Activated CD8-positive, alpha-beta T cell treated with anti-CD3 and anti-CD28 coated beads for 36 hours (primary cell): ENCODE results near the gene CASP7. TPM values are rescaled to one million over a fixed set of nuclear protein-coding genes. Genes with fewer than 3 reads are reported as not detected.

ENCODE experiments used
- ATAC-seq: fragments of 200-7000 bp; cut with Tn5 transposase; one replicate; pipeline ENCODE4 v1.10.0; 2021; ENCODE audit warnings: mild to moderate bottlenecking, moderate library complexity
- CTCF ChIA-PET: fragments of 350-600 bp; sonication (Branson Sonifier 250); formaldehyde crosslinking; loops from one replicate; lab custom pipeline; 2021; ENCODE audit warnings: antibody characterized with exemption; lab: Charles Lee
- POLR2A ChIA-PET: fragments of 350-600 bp; sonication (Branson Sonifier 250); formaldehyde crosslinking; loops from one replicate; lab custom pipeline; 2021; ENCODE audit warnings: antibody characterized with exemption; lab: Charles Lee
- DNase-seq: peaks from one replicate; pipeline ENCODE4 v3.0.0-alpha.2; 2020
- H3K27ac Mint-ChIP-seq: one replicate; pipeline ENCODE4 v1.8.0; 2021; ENCODE audit warnings: mild to moderate bottlenecking, mixed read lengths
- H3K27me3 Mint-ChIP-seq: one replicate; pipeline ENCODE4 v1.8.0; 2021; ENCODE audit warnings: mixed read lengths
- H3K36me3 Mint-ChIP-seq: one replicate; pipeline ENCODE4 v1.8.0; 2021; ENCODE audit warnings: low read depth, mixed read lengths
- H3K4me1 Mint-ChIP-seq: one replicate; pipeline ENCODE4 v1.8.0; 2021; ENCODE audit warnings: low read depth, mixed read lengths
- H3K4me3 Mint-ChIP-seq: one replicate; pipeline ENCODE4 v1.8.0; 2021; ENCODE audit warnings: mild to moderate bottlenecking, moderate library complexity, mixed read lengths
- H3K9me3 Mint-ChIP-seq: one replicate; pipeline ENCODE4 v1.8.0; 2021; ENCODE audit warnings: mixed read lengths
- intact Hi-C: fragments of 100-400 bp; cut with micrococcal nuclease; formaldehyde crosslinking; loops from one replicate; pipeline ENCODE4 v1.10.0; 2022
- total RNA-seq, 2 experiments: library from RNA; stranded (reverse); gene quantifications; one replicate each; pipeline ENCODE4 v1.2.3, GENCODE V29; 2021
- TF ChIP-seq, protein P1 (sequence below): fragments of 200-600 bp; IDR thresholded peaks from one replicate; pipeline ENCODE4 v1.8.0; 2022; ENCODE audit warnings: antibody characterized with exemption, mild to moderate bottlenecking

Gene CASP7
- total RNA-seq, 2 experiments from 2014 or later: 23.7 to 24.2 TPM

- no peak overlapping the region for H3K27ac Mint-ChIP-seq
- ChIA-PET POLR2A (interaction anchor here (0.6 kb wide), 1 partner anchor 18 kb away, joined by 3 read pairs; no protein-coding TSS in a partner anchor), CTCF (interaction anchor here (1.4 kb wide), 1 partner anchor 11 kb away, joined by 3 read pairs; no protein-coding TSS in a partner anchor)
- no peaks in the 10 kb centered on the region for H3K9me3 Mint-ChIP-seq
- DNase-seq (no peak), ATAC-seq (no peak)
- no peaks in the 10 kb centered on the region for H3K4me1 Mint-ChIP-seq
- TF ChIP-seq, protein P1, sequence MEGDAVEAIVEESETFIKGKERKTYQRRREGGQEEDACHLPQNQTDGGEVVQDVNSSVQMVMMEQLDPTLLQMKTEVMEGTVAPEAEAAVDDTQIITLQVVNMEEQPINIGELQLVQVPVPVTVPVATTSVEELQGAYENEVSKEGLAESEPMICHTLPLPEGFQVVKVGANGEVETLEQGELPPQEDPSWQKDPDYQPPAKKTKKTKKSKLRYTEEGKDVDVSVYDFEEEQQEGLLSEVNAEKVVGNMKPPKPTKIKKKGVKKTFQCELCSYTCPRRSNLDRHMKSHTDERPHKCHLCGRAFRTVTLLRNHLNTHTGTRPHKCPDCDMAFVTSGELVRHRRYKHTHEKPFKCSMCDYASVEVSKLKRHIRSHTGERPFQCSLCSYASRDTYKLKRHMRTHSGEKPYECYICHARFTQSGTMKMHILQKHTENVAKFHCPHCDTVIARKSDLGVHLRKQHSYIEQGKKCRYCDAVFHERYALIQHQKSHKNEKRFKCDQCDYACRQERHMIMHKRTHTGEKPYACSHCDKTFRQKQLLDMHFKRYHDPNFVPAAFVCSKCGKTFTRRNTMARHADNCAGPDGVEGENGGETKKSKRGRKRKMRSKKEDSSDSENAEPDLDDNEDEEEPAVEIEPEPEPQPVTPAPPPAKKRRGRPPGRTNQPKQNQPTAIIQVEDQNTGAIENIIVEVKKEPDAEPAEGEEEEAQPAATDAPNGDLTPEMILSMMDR: no peak
- peaks cover 28% of the 10 kb centered on the region for H3K27me3 Mint-ChIP-seq
- no peak overlapping the region for H3K4me3 Mint-ChIP-seq
- intact Hi-C loops: no loop called here
- H3K36me3 Mint-ChIP-seq: no peaks in the 10 kb centered on the region
Observed at GRCh38 chr10:113656896-113657295, 22.8 kb upstream of the CASP7 start.

- H3K4me1 Mint-ChIP-seq: no peaks in the 10 kb centered on the region
- peaks cover 27% of the 10 kb centered on the region for H3K27me3 Mint-ChIP-seq
Observed at GRCh38 chr10:113657544-113657943, 22.2 kb upstream of the CASP7 start.

GRCh38 chr10:113661332-113661731, 18.4 kb upstream of the CASP7 start:
- ATAC-seq: no peak
- DNase-seq: no peak
- POLR2A ChIA-PET: interaction anchor here (0.8 kb wide), 1 partner anchor 20 kb away, joined by 3 read pairs; no protein-coding TSS in a partner anchor
- no peaks in the 10 kb centered on the region for H3K36me3 Mint-ChIP-seq
- H3K9me3 Mint-ChIP-seq: no peaks in the 10 kb centered on the region
- intact Hi-C loops: no loop called here
- H3K4me3 Mint-ChIP-seq: no peak overlapping the region
- CTCF ChIA-PET: no interaction called here
- peaks cover 19% of the 10 kb centered on the region for H3K27me3 Mint-ChIP-seq
- TF ChIP-seq, protein P1: no peak
- H3K4me1 Mint-ChIP-seq: peaks cover 4% of the 10 kb centered on the region
- H3K27ac Mint-ChIP-seq: no peak overlapping the region

More at GRCh38 chr10:113657544-113657943, 22.2 kb upstream of the CASP7 start:
- TF ChIP-seq, protein P1: no peak
- ATAC-seq: no peak
- no peaks in the 10 kb centered on the region for H3K36me3 Mint-ChIP-seq
- DNase-seq: no peak
- H3K9me3 Mint-ChIP-seq: no peaks in the 10 kb centered on the region
- POLR2A ChIA-PET: no interaction called here
- no peak overlapping the region for H3K4me3 Mint-ChIP-seq
- intact Hi-C loops: no loop called here
- CTCF ChIA-PET: interaction anchor here (1.4 kb wide), 1 partner anchor 11 kb away, joined by 3 read pairs; no protein-coding TSS in a partner anchor
- no peak overlapping the region for H3K27ac Mint-ChIP-seq

GRCh38 chr10:113663142-113663541, 16.6 kb upstream of the CASP7 start:
- Mint-ChIP-seq H3K4me1 (peaks cover 14% of the 10 kb centered on the region), H3K27ac (no peak overlapping the region), H3K36me3 (no peaks in the 10 kb centered on the region), H3K9me3 (no peaks in the 10 kb centered on the region), H3K27me3 (peaks cover 11% of the 10 kb centered on the region), H3K4me3 (no peak overlapping the region)
- intact Hi-C loops: no loop called here
- ATAC-seq: no peak
- ChIA-PET CTCF (no interaction called here), POLR2A (no interaction called here)
- DNase-seq: no peak
- TF ChIP-seq, protein P1: no peak

DNA sequence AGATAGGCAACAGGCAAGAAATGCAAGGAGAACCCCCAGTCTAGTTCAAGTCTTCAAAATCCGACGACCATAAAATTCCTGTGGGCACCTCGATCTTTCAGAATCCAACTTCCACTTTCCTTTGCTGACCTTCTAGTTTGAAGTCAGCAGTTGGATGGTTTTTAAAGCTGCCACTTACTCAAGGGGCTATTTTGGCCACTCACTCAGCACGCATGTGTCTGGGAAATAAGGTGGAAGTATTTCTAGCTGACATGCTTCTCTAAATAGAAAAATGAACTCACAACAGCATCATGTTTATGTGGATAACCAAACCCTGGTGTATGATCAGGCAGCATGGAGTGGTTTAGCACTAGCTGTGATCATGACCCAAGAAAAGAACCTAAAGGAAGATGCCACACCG, 15.8 kb upstream of the CASP7 start, which contains the start of gene NRAP:
Gene NRAP (minus strand): TSS at position 134 of the 400 bp plus-strand sequence. CDS start 159 bp downstream, outside the sequence.
- ATAC-seq (no peak), DNase-seq (no peak)
- Mint-ChIP-seq H3K27me3 (peaks cover 12% of the 10 kb centered on the region), H3K36me3 (no peaks in the 10 kb centered on the region), H3K9me3 (no peaks in the 10 kb centered on the region), H3K27ac (no peak within 1 kb of the TSS), H3K4me1 (peaks cover 14% of the 10 kb centered on the region), H3K4me3 (no peak within 1 kb of the TSS)
- ChIA-PET CTCF (no interaction called here), POLR2A (no interaction called here)
- TF ChIP-seq, protein P1: no peak
- intact Hi-C loops: no loop called here
